IMR-90 (cell line): Measurements from ENCODE around the gene CSTA. TPM values are rescaled to one million over a fixed set of nuclear protein-coding genes. Genes with fewer than 3 reads are reported as not detected.
A peak's percentile ranks its signal among the peaks of the same experiment; 100 is the strongest.

Experiments
- ATAC-seq: fragments of 200-7000 bp; cut with Tn5 transposase; 2 replicates; pipeline ENCODE4 v1.9.1; 2020; ENCODE audit warnings: low read depth, mild to moderate bottlenecking, moderate library complexity
- BruUV-seq: library from RNA; stranded (reverse); fragments of 400-500 nt; replicated peaks from 2 replicates; lab custom pipeline; 2021; lab: Mats Ljungman, UMichigan
- CTCF ChIA-PET: fragments of 300-600 bp; formaldehyde crosslinking; extraction: SDS; loops from one replicate; lab custom pipeline; 2021; ENCODE audit warnings: antibody characterized with exemption; lab: Yijun Ruan, JAX
- POLR2A ChIA-PET: fragments of 300-600 bp; sonication (Branson Sonifier 250); formaldehyde crosslinking; loops from one replicate; lab custom pipeline; 2022; ENCODE audit warnings: antibody characterized with exemption; ENCODE audit not compliant: unreplicated experiment; lab: Charles Lee
- DNase-seq: peaks from one replicate; pipeline ENCODE4 v3.0.0; 2013
- H2AFZ ChIP-seq: replicated peaks from 2 replicates; pipeline ENCODE3; 2013; ENCODE audit warnings: low read length, mild to moderate bottlenecking; ENCODE audit not compliant: poor library complexity
- H2AK5ac ChIP-seq: 2 replicates; pipeline ENCODE4 v1.6.1; 2013; ENCODE audit warnings: low read depth, low read length, inconsistent platforms
- H2AK9ac ChIP-seq: replicated peaks from 2 replicates; pipeline ENCODE3; 2013; ENCODE audit warnings: mild to moderate bottlenecking, low read depth, low read length, moderate library complexity; ENCODE audit not compliant: poor library complexity
- H2BK120ac ChIP-seq: 2 replicates; pipeline ENCODE4 v1.6.1; 2013; ENCODE audit warnings: low read depth, low read length, inconsistent platforms
- H2BK15ac ChIP-seq: 3 replicates; pipeline ENCODE4 v1.6.1; 2013; ENCODE audit warnings: low read depth, low read length, inconsistent platforms
- H2BK20ac ChIP-seq: 2 replicates; pipeline ENCODE4 v1.6.1; 2013; ENCODE audit warnings: low read depth, mild to moderate bottlenecking, inconsistent platforms, low read length, moderate library complexity
- H2BK5ac ChIP-seq: 2 replicates; pipeline ENCODE4 v1.6.1; 2013; ENCODE audit warnings: mild to moderate bottlenecking, low read depth, low read length, inconsistent platforms; ENCODE audit not compliant: poor library complexity, severe bottlenecking
- H3K14ac ChIP-seq: replicated peaks from 2 replicates; pipeline ENCODE4 v1.6.1; 2013; ENCODE audit warnings: low read depth, low read length, inconsistent platforms
- H3K18ac ChIP-seq: 2 replicates; pipeline ENCODE4 v1.6.1; 2013; ENCODE audit warnings: low read depth, low read length, control low read depth
- H3K23ac ChIP-seq: 2 replicates; pipeline ENCODE4 v1.6.1; 2013; ENCODE audit warnings: low read depth, low read length, inconsistent platforms
- H3K27ac ChIP-seq: 2 replicates; pipeline ENCODE4 v1.5.1; 2013; ENCODE audit warnings: mild to moderate bottlenecking, control low read depth, low read length; ENCODE audit not compliant: insufficient read depth
- H3K27me3 ChIP-seq: 2 replicates; pipeline ENCODE4 v1.6.1; 2013; ENCODE audit warnings: low read length; ENCODE audit not compliant: control insufficient read depth, insufficient read depth
- H3K36me3 ChIP-seq: 2 replicates; pipeline ENCODE4 v1.6.1; 2013; ENCODE audit warnings: low read length, mixed read lengths; ENCODE audit not compliant: control insufficient read depth, insufficient read depth
- H3K4ac ChIP-seq: 2 replicates; pipeline ENCODE4 v1.6.1; 2013; ENCODE audit warnings: low read depth, low read length, inconsistent platforms
- H3K4me1 ChIP-seq: 2 replicates; pipeline ENCODE4 v1.6.1; 2013; ENCODE audit warnings: low read length, mixed read lengths; ENCODE audit not compliant: control insufficient read depth, insufficient read depth
- H3K4me2 ChIP-seq: 2 replicates; pipeline ENCODE4 v1.6.1; 2013; ENCODE audit warnings: low read depth, mild to moderate bottlenecking, control low read depth, low read length, moderate library complexity
- H3K4me3 ChIP-seq: 2 replicates; pipeline ENCODE4 v1.5.1; 2013; ENCODE audit warnings: low read depth, mild to moderate bottlenecking, control low read depth, low read length, moderate library complexity; ENCODE audit not compliant: insufficient read depth
- H3K56ac ChIP-seq: 2 replicates; pipeline ENCODE4 v1.6.1; 2013; ENCODE audit warnings: low read length, inconsistent platforms; ENCODE audit not compliant: insufficient read depth; ENCODE audit errors: extremely low read depth
- H3K79me1 ChIP-seq, 2 experiments: 2 replicates each; pipeline ENCODE4 v1.6.1; 2013; ENCODE audit warnings: low read length in 2 of 2, inconsistent platforms in 1 of 2, low read depth in 1 of 2
- H3K9ac ChIP-seq: 2 replicates; pipeline ENCODE4 v1.6.1; 2013; ENCODE audit warnings: low read depth, low read length, control low read depth
- H3K9me1 ChIP-seq: 2 replicates; pipeline ENCODE4 v1.6.1; 2013; ENCODE audit warnings: low read length, inconsistent platforms; ENCODE audit not compliant: insufficient read depth
- H3K9me3 ChIP-seq: 2 replicates; pipeline ENCODE4 v1.6.1; 2013; ENCODE audit warnings: low read length; ENCODE audit not compliant: control insufficient read depth, insufficient read depth
- H4K20me1 ChIP-seq: 2 replicates; pipeline ENCODE4 v1.6.1; 2013; ENCODE audit warnings: low read length, inconsistent platforms; ENCODE audit not compliant: insufficient read depth
- H4K5ac ChIP-seq: 2 replicates; pipeline ENCODE4 v1.6.1; 2013; ENCODE audit warnings: mild to moderate bottlenecking, low read depth, low read length, control low read depth
- H4K8ac ChIP-seq, 2 experiments: 2 replicates each; pipeline ENCODE4 v1.6.1; 2013; ENCODE audit warnings: low read depth in 2 of 2, low read length in 2 of 2, control low read depth in 1 of 2, inconsistent platforms in 1 of 2
- H4K91ac ChIP-seq: 2 replicates; pipeline ENCODE4 v1.6.1; 2013; ENCODE audit warnings: low read depth, low read length, inconsistent platforms; ENCODE audit not compliant: insufficient read depth
- CHD1 ChIP-seq: IDR thresholded peaks from 2 replicates; pipeline ENCODE4 v1.6.1; 2012; ENCODE audit warnings: low read depth, low read length, improper control_type of control experiment
- NFE2L2 ChIP-seq: fragments of 150-350 bp; IDR thresholded peaks from 2 replicates; pipeline ENCODE4 v1.6.1; 2016; ENCODE audit warnings: low read depth, mild to moderate bottlenecking, low read length
- POLR2A ChIP-seq: IDR thresholded peaks from 2 replicates; pipeline ENCODE4 v1.6.1; 2012; ENCODE audit warnings: mild to moderate bottlenecking, low read depth, low read length
- RFX5 ChIP-seq: IDR thresholded peaks from 2 replicates; pipeline ENCODE4 v1.8.0; 2012; ENCODE audit warnings: low read depth, mild to moderate bottlenecking, low read length, moderate library complexity
- WGBS, 2 experiments: methylation state at CpG; one replicate each; pipeline versions ENCODE4 v1.1.5 to v1.1.7; 2013; ENCODE audit warnings: missing lambda C conversion rate in 2 of 2; ENCODE audit not compliant: insufficient read length in 1 of 2; ENCODE audit errors: extremely low coverage in 2 of 2; 5-methylcytosine and 5-hydroxymethylcytosine counted together
- dilution Hi-C: fragments of 300-500 bp; cut with HindIII; formaldehyde crosslinking; loops from one replicate; pipeline ENCODE4 v1.14.3; 2018; ENCODE audit warnings: low sequenced_read_pairs; ENCODE audit not compliant: unreplicated experiment
- in situ Hi-C: fragments of 300-500 bp; cut with MboI; formaldehyde crosslinking; loops from 3 replicates; pipeline ENCODE4 v1.14.3; 2019; ENCODE audit warnings: low sequenced_read_pairs, inconsistent platforms, mixed read lengths
- intact Hi-C: fragments of 100-400 bp; cut with micrococcal nuclease; formaldehyde crosslinking; loops from 2 replicates; pipeline ENCODE4 v1.10.0; 2022
- polyA plus RNA-seq, 3 experiments: library from polyadenylated mRNA; depleted of rRNA; stranded (reverse); fragments of >200 nt; gene quantifications; 2 replicates each; pipeline ENCODE4 v1.2.3, GENCODE V29; 2012; ENCODE audit warnings: low replicate concordance in 1 of 3
- total RNA-seq: library from RNA; depleted of rRNA; stranded (reverse); fragments of >200 nt; gene quantifications from 2 replicates; pipeline ENCODE4 v1.2.3, GENCODE V29; 2012

Gene CSTA
- total and polyA plus RNA-seq, 2 of the 4 experiments (the other 2 are of a cell fraction): 0.17 TPM; not detected in 1

DNA sequence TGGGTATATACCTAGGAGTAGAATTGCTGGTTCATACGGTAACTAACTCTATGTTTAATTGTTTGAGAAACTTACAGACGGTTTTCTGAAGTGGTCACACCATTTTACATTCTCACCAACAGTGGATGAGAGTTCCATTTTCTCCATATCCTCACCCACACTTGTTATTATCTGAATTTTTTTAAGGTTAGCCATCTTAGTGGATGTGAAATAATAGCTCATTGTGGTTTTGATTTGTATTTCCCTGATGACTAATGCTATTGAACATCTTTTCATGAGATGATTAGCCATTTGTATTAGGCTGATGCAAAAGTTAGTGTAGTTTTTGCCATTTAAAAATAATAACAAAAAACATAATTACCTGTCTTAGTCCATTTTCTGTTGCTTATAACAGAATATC lies 18.6 kb downstream of the CSTA start:
- DNase-seq (peak; percentile 19), ATAC-seq (no peak)
- H3K18ac ChIP-seq: no peak overlapping the region
- no peak overlapping the region for H3K14ac ChIP-seq
- no peak overlapping the region for H4K5ac ChIP-seq
- no CpG with 5 or more reads among the region's 2 CpGs for WGBS, 2 experiments
- peaks cover 2% of the 10 kb centered on the region; the same call in 1 of the 2 replicates for H3K27me3 ChIP-seq
- H3K9me1 ChIP-seq: no peaks in the 10 kb centered on the region
- dilution Hi-C loops (no loop called here), in situ Hi-C loops (no loop called here), intact Hi-C loops (no loop called here)
- ChIA-PET POLR2A (no interaction called here), CTCF (no interaction called here)
- H3K9me3 ChIP-seq: no peaks in the 10 kb centered on the region
- no peaks in the 10 kb centered on the region for H4K20me1 ChIP-seq
- no peak overlapping the region for H2BK15ac ChIP-seq
- no peaks in the 10 kb centered on the region for H3K4me1 ChIP-seq
- no peak overlapping the region for H2AK5ac ChIP-seq
- no peak overlapping the region for H2BK120ac ChIP-seq
- no peak overlapping the region for H4K91ac ChIP-seq
- no peak overlapping the region for H3K27ac ChIP-seq
- no peak overlapping the region for H2BK5ac ChIP-seq
- no TSS peak for BruUV-seq
- no peak overlapping the region for H2BK20ac ChIP-seq
- H2AK9ac ChIP-seq: no peak overlapping the region
- H3K4ac ChIP-seq: no peak overlapping the region
- no peak overlapping the region for H3K9ac ChIP-seq
- no peak overlapping the region for H3K4me3 ChIP-seq
- H2AFZ ChIP-seq: no peak overlapping the region
- H3K4me2 ChIP-seq: no peak overlapping the region
- H3K79me1 ChIP-seq: no peaks in the 10 kb centered on the region
- H3K36me3 ChIP-seq: no peaks in the 10 kb centered on the region
- TF ChIP-seq RFX5 (no peak), CHD1 (no peak), NFE2L2 (no peak), POLR2A (no peak)
- H3K23ac ChIP-seq: no peak overlapping the region
- no peak overlapping the region for H3K56ac ChIP-seq
- no peak overlapping the region for H4K8ac ChIP-seq
